Measurements from ENCODE around the gene ANKHD1. TPM values are rescaled to one million over a fixed set of nuclear protein-coding genes. Genes with fewer than 3 reads are reported as not detected.

Gene ANKHD1
- total and polyA plus RNA-seq, 2 of the 8 experiments (the other 6 are each of a cell fraction or from before 2014, with no cell fraction given), result 69.9 to 108 TPM

- TF ChIP-seq, protein P1, sequence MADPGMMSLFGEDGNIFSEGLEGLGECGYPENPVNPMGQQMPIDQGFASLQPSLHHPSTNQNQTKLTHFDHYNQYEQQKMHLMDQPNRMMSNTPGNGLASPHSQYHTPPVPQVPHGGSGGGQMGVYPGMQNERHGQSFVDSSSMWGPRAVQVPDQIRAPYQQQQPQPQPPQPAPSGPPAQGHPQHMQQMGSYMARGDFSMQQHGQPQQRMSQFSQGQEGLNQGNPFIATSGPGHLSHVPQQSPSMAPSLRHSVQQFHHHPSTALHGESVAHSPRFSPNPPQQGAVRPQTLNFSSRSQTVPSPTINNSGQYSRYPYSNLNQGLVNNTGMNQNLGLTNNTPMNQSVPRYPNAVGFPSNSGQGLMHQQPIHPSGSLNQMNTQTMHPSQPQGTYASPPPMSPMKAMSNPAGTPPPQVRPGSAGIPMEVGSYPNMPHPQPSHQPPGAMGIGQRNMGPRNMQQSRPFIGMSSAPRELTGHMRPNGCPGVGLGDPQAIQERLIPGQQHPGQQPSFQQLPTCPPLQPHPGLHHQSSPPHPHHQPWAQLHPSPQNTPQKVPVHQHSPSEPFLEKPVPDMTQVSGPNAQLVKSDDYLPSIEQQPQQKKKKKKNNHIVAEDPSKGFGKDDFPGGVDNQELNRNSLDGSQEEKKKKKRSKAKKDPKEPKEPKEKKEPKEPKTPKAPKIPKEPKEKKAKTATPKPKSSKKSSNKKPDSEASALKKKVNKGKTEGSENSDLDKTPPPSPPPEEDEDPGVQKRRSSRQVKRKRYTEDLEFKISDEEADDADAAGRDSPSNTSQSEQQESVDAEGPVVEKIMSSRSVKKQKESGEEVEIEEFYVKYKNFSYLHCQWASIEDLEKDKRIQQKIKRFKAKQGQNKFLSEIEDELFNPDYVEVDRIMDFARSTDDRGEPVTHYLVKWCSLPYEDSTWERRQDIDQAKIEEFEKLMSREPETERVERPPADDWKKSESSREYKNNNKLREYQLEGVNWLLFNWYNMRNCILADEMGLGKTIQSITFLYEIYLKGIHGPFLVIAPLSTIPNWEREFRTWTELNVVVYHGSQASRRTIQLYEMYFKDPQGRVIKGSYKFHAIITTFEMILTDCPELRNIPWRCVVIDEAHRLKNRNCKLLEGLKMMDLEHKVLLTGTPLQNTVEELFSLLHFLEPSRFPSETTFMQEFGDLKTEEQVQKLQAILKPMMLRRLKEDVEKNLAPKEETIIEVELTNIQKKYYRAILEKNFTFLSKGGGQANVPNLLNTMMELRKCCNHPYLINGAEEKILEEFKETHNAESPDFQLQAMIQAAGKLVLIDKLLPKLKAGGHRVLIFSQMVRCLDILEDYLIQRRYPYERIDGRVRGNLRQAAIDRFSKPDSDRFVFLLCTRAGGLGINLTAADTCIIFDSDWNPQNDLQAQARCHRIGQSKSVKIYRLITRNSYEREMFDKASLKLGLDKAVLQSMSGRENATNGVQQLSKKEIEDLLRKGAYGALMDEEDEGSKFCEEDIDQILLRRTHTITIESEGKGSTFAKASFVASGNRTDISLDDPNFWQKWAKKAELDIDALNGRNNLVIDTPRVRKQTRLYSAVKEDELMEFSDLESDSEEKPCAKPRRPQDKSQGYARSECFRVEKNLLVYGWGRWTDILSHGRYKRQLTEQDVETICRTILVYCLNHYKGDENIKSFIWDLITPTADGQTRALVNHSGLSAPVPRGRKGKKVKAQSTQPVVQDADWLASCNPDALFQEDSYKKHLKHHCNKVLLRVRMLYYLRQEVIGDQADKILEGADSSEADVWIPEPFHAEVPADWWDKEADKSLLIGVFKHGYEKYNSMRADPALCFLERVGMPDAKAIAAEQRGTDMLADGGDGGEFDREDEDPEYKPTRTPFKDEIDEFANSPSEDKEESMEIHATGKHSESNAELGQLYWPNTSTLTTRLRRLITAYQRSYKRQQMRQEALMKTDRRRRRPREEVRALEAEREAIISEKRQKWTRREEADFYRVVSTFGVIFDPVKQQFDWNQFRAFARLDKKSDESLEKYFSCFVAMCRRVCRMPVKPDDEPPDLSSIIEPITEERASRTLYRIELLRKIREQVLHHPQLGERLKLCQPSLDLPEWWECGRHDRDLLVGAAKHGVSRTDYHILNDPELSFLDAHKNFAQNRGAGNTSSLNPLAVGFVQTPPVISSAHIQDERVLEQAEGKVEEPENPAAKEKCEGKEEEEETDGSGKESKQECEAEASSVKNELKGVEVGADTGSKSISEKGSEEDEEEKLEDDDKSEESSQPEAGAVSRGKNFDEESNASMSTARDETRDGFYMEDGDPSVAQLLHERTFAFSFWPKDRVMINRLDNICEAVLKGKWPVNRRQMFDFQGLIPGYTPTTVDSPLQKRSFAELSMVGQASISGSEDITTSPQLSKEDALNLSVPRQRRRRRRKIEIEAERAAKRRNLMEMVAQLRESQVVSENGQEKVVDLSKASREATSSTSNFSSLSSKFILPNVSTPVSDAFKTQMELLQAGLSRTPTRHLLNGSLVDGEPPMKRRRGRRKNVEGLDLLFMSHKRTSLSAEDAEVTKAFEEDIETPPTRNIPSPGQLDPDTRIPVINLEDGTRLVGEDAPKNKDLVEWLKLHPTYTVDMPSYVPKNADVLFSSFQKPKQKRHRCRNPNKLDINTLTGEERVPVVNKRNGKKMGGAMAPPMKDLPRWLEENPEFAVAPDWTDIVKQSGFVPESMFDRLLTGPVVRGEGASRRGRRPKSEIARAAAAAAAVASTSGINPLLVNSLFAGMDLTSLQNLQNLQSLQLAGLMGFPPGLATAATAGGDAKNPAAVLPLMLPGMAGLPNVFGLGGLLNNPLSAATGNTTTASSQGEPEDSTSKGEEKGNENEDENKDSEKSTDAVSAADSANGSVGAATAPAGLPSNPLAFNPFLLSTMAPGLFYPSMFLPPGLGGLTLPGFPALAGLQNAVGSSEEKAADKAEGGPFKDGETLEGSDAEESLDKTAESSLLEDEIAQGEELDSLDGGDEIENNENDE (IDR thresholded peaks at IDR 0.05; ENCODE audit: insufficient replicate concordance, low read length), result no peak
- TF ChIP-seq SP1 (IDR thresholded peaks at IDR 0.05; ENCODE audit: low read depth, low read length), result no peak
- no peak for TF ChIP-seq POLR2AphosphoS5 (IDR thresholded peaks at IDR 0.05; ENCODE audit: low read depth, low read length)
- TF ChIP-seq SIRT6 (IDR thresholded peaks at IDR 0.05; ENCODE audit: low read length), result no peak
- TF ChIP-seq RAD21 (IDR thresholded peaks at IDR 0.05 in 1 of 2, conservative IDR thresholded peaks at IDR 0.05 in 1 of 2; ENCODE audit: low read depth in 2 of 2, low read length in 2 of 2), result no peak
- TF ChIP-seq ASH2L (IDR thresholded peaks at IDR 0.05; ENCODE audit: low read length), result no peak
- no peak for TF ChIP-seq BCL11A (IDR thresholded peaks at IDR 0.05; ENCODE audit: low read depth in 2 of 2, low read length in 2 of 2)
These were observed 168.4 kb downstream of the ANKHD1 start (continued) for GRCh38 chr5:140570058-140570457.

Data from H1 (cell line).